Measurements from ENCODE around the gene ARR3. TPM values are rescaled to one million over a fixed set of nuclear protein-coding genes. Genes with fewer than 3 reads are reported as not detected.

ARR3 gene
- total and polyA plus RNA-seq, 2 donors (not counting 3 experiments of a cell fraction or from before 2014, with no cell fraction given): not detected

DNA sequence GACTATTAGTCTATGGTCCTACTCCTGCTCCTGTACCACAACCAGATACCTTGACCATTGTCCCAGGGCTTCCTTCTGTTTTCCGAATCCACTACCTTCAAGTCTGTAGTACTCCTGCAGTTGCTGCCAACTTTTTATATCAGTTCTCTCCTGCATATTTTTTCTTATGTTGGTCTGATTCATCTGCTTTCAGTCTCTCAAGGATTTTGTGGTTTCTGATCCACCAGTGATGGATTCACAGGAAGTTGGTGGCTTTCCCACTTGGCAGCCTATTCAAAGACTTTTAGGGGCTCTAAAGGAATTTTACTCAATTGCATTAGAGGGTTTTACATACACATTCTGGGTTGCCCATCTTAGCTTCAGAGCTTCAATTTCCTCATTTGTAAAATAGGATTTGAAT is 45.4 kb downstream of the ARR3 start:
- Histone ChIP-seq H3K4me2 (ENCODE audit: insufficient read depth, low read length) (no peak overlapping the region), H3K27me3 (ENCODE audit: control insufficient read depth in 2 of 2, insufficient read depth in 2 of 2, low read length in 2 of 2) (no peaks in the 10 kb centered on the region), H3K9me1 (replicated peaks; ENCODE audit: control insufficient read depth, extremely low read depth, insufficient read depth, low read length) (no peaks in the 10 kb centered on the region), H3K9ac (replicated peaks; ENCODE audit: extremely low read depth, insufficient read depth, low read length) (no peak overlapping the region), H3K9me3 (replicated peaks; ENCODE audit: control insufficient read depth, insufficient read depth, low read length) (no peaks in the 10 kb centered on the region), H3K4me1 (ENCODE audit: control insufficient read depth, extremely low read depth, insufficient read depth, low read length) (no peaks in the 10 kb centered on the region), H3K79me2 (ENCODE audit: control insufficient read depth, insufficient read depth, low read length) (peaks cover 46% of the 10 kb centered on the region), H3K4me3 (replicated peaks in 1 of 3; ENCODE audit: insufficient read depth in 1 of 3, low read depth in 1 of 3, low read length in 3 of 3) (no peak overlapping the region), H2AFZ (ENCODE audit: low read depth, low read length) (no peak overlapping the region), H3K36me3 (ENCODE audit: control insufficient read depth in 2 of 2, extremely low read depth in 1 of 2, insufficient read depth in 2 of 2, low read length in 2 of 2) (peaks cover 0 to 4% of the 10 kb centered on the region in 2 experiments), H3K27ac (ENCODE audit: insufficient read depth, low read depth, low read length) (no peak overlapping the region), H4K20me1 (replicated peaks; ENCODE audit: control insufficient read depth, extremely low read depth, insufficient read depth, low read length) (no peaks in the 10 kb centered on the region)
- POLR2A ChIA-PET: no interaction called here
- no peak for FAIRE-seq
- dilution Hi-C loops (cut with MboI; ENCODE audit: extremely low pct_ligation_motif_present, low sequenced_read_pairs) (no loop called here), intact Hi-C loops (cut with micrococcal nuclease) (no loop called here)
- CTCF ChIA-PET: no interaction called here
- BruUV-seq (replicated peaks): no TSS peak
- TF ChIP-seq EZH2 (IDR thresholded peaks at IDR 0.05; ENCODE audit: borderline replicate concordance, low read depth, low read length, severe bottlenecking) (no peak), POLR2A (IDR thresholded peaks at IDR 0.05; ENCODE audit: low read depth, low read length) (no peak), POLR2AphosphoS5 (IDR thresholded peaks at IDR 0.05; ENCODE audit: insufficient read depth, low read depth, low read length) (no peak), JUN (IDR thresholded peaks at IDR 0.05; ENCODE audit: borderline replicate concordance, insufficient read depth, insufficient read length, low read depth) (no peak), MYC (IDR thresholded peaks at IDR 0.05; ENCODE audit: low read depth, low read length) (no peak), GATA2 (IDR thresholded peaks at IDR 0.05; ENCODE audit: insufficient read depth, insufficient read length, low read depth, low read length) (no peak), FOS (IDR thresholded peaks at IDR 0.05; ENCODE audit: borderline replicate concordance, insufficient read depth, low read length) (no peak)
- TF ChIP-seq, protein P1, sequence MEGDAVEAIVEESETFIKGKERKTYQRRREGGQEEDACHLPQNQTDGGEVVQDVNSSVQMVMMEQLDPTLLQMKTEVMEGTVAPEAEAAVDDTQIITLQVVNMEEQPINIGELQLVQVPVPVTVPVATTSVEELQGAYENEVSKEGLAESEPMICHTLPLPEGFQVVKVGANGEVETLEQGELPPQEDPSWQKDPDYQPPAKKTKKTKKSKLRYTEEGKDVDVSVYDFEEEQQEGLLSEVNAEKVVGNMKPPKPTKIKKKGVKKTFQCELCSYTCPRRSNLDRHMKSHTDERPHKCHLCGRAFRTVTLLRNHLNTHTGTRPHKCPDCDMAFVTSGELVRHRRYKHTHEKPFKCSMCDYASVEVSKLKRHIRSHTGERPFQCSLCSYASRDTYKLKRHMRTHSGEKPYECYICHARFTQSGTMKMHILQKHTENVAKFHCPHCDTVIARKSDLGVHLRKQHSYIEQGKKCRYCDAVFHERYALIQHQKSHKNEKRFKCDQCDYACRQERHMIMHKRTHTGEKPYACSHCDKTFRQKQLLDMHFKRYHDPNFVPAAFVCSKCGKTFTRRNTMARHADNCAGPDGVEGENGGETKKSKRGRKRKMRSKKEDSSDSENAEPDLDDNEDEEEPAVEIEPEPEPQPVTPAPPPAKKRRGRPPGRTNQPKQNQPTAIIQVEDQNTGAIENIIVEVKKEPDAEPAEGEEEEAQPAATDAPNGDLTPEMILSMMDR (IDR thresholded peaks at IDR 0.05; ENCODE audit: extremely low read depth in 1 of 2, insufficient read depth in 1 of 2, low read depth in 1 of 2, low read length in 2 of 2): no peak
- TF ChIP-seq, protein P2, sequence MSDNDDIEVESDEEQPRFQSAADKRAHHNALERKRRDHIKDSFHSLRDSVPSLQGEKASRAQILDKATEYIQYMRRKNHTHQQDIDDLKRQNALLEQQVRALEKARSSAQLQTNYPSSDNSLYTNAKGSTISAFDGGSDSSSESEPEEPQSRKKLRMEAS (IDR thresholded peaks at IDR 0.05; ENCODE audit: insufficient read depth, insufficient read length): no peak
- DNase-seq (ENCODE audit: low read depth, low spot score): no peak
